Iris pigment epithelial cell (primary cell): Measurements from ENCODE around the gene TRIM24.

ENCODE experiments used
- DNase-seq: peaks from one replicate; pipeline ENCODE4 v3.0.0-alpha.2; 2011; ENCODE audit warnings: low read depth

Gene TRIM24

DNA sequence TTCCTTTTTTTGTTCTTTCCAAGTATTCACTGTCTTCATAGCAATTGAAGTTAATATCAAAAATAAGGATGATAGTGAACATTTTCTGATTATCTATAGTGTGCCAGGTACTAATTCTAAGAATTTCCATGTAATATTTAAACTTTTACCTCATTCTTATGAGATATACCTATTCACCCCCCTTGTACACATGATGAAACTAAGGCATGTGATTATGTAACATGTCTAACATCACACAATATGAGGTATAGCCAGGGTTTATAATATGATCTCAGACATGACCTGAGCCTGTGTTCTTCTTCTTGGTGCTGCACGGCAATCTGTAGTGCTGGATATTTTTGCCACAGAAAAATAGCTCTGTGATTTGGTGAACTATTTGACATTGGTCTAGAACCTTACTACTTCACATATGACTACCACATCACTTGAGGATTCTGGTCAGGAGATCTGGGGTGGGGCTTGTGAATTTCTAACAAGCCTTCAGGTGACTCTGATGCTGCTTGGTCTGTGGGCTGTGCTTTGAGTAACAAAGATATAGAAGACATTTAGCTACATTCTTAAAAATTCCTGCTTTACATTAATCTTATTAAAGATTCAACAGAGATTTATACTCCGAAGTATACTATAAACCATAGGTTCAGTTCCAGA lies 79.1 kb downstream of the TRIM24 start:
- no peak for DNase-seq

DNA sequence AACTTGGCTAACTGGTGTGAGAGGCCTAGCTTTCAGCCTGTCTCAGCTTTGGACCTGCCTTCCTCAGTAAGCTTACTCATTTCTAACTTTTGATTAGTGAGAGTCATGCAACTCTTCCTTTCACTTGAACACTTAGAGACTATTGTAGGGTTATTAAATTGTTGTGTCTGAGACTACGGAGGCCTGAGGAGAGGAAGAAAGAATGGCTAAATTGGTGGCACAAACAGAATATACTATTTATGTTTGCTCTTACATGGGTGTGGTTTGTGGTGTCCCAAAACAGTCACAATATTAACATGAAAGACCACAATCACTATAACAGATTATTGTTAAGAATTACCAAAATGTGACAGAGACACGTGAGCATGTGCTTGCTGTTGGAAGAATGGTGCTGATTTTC lies 82.1 kb downstream of the TRIM24 start:
- DNase-seq: no peak

DNA sequence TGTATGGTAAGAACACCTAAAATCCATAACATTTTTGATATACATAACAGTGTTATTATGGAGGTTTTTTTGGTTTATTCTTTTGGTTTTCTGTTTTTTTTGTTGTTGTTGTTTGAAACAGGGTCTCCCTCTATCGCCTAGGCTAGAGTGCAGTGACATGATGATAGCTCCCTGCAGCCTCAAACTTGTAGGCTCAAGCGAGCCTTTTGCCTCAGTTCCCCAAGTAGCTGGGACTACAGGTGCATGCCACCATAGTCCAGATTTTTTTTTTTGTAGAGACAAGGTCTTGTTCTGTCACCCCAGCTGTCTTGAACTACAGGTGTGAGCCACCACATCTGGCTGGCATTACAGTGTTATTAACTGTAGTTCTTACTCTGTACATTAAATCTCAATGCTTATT lies 83.7 kb downstream of the TRIM24 start:
- no peak for DNase-seq

DNA sequence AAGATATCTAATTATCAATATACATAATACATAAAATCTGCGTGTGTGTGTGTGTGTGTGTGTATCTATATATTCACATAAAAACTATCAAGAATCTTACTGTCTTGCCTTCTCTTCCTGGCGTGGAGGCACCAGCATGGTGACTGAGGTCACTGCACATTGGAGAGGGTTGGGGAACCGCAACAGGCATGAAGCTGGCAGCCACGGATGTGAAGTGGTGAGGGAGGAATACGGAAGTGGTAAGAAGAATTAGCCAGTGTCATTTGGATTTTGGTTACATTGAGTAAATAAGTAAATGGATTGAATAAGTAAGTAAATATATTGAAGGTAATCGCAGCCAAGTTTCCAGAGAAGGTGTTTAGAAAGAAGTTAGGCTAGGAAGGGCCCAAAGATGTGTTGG lies 85.1 kb downstream of the TRIM24 start:
- no peak for DNase-seq

DNA sequence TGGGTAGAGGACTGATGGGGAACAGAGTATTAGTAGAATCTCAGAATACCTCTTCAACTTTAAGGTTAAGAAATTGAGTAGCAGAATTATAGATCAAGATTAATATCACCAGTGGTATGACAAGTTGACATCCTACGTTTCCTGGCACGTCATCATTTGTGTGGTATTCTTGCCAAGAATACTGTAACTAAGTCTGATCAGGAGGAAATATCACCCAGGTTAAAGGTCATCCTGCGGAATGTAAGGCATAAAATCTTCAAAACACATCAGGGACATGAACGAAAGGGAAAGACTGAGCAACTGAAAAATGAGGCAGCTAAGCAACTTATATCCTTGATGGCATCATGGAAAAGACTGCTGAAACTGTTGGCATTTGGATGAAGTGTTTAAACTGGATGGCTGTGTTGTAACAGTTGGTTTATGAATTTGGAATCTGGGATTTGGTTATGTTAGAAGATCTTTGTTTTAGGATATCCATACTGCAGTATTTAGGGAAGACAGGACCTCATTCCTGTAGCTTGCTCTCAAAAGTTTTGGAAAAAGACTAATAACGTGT lies 86.1 kb downstream of the TRIM24 start:
- DNase-seq: peak; percentile 8

DNA sequence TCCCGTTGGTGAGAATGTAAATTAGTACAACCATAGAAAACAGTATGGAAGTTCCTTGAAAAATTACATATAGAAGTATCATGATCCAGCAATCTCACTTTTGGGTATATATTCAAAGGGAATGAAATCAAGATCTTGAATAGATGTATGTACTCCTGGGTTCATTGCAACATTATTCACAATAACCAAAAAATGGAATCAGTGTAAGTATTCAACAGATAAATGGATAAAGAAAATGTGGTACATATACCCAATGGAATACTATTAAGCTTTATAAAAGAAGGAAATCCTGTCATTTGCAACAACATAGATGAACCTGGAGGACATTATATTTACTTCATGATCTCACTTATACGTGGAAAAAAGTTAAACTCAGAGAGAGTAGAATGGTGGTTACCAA lies 86.8 kb downstream of the TRIM24 start:
- no peak for DNase-seq

DNA sequence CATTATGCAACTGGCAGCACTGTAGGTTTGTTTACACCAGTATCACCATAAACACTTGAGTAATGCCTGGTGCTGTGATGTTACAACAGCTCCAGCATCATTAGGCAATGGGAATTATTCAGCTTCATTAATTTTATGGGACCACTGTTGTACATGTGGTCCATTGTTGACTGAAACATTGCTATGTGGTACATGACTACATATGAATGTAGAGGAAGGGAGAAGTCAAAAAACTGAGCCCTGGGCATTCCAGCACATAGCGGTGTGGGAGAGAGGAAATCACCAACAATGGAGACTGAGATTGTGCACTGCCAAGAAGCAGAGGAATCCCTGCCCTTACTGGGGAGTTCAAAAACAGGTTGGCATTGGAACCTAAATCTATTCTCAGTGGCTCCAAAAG lies 89.0 kb downstream of the TRIM24 start:
- DNase-seq: no peak

DNA sequence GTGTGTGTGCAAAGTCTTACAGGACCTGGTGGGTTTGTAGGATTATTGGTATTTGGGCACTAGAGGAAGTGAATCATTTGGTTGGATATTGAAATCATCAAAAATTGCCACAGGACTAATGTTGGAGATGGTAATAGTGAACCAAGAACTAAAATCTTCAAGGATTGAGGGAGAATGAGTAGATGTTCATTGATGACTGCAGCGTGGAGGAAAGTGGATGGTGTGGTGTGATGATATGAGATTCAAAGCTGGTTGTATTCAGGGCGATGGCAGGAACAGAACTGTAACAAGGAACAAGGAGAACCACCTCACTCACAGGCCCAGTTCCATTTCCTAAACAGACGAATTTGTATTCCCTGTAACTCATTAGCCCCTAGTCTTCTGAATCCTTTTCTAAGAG lies 90.3 kb downstream of the TRIM24 start:
- no peak for DNase-seq

DNA sequence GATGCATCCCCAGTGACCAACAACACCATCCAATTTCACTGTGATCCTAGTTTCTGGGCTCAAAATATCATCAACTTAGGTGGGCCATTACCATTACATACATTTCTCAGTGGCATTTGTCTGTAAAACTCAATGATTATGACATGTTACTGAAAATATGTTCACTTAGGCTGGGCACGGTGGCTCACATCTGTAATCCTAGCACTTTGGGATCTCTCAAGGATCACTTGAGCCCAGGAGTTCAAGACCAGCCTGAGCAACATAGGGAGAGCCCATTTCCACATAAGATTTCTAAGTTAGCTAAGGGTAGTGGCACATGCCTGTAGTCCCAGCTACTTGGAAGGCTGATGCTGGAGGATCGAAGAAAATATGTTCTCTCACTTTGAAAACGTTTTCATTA lies 91.0 kb downstream of the TRIM24 start:
- DNase-seq: no peak

DNA sequence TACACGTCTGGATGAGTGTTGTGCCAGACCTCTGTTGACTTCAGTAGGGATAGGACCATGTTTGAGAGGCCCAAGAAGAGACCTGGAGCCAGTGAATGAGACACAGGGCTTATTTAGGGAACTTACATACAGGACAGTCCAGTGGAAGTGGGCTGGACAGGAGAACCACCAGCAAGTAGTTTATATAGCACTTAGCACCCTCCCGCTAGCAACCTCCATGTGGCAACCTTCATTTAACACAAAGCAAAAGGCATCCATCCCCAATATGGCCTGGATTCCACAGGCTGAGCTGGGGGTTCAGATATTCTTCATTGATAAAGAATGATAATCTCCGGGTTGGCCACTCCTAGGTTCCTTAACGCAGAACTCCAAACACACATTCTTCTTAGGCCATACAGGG lies 93.7 kb downstream of the TRIM24 start:
- DNase-seq: no peak

DNA sequence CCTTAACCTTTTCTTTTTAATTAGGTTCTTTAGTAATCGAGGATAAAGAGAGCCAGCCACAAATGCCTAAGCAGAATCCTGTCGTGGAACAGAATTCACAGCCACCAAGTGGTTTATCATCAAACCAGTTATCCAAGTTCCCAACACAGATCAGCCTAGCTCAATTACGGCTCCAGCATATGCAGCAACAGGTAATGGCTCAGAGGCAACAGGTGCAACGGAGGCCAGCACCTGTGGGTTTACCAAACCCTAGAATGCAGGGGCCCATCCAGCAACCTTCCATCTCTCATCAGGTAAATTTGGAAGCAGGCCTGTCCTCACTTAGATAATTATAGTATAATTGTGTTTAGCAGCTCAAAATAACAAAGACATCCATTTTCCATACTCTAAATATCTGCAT lies 94.6 kb downstream of the TRIM24 start:
- DNase-seq: no peak

DNA sequence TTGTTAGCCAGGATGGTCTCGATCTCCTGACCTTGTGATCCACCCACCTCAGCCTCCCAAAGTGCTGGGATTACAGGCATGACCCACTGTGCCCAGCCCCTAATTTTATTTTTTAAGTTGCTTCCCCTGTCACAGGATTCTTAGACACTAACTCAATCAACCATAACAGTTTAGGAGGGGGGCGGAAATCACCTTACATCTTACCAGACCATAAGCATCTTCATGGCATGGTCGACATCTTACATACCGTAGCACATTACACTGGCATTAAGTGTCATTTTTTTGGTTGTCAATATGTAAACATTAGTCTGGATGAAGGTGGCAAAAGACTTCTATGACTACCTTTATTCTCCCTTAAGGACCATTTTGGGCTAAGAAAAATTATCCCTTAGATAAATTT lies 95.6 kb downstream of the TRIM24 start:
- no peak for DNase-seq

DNA sequence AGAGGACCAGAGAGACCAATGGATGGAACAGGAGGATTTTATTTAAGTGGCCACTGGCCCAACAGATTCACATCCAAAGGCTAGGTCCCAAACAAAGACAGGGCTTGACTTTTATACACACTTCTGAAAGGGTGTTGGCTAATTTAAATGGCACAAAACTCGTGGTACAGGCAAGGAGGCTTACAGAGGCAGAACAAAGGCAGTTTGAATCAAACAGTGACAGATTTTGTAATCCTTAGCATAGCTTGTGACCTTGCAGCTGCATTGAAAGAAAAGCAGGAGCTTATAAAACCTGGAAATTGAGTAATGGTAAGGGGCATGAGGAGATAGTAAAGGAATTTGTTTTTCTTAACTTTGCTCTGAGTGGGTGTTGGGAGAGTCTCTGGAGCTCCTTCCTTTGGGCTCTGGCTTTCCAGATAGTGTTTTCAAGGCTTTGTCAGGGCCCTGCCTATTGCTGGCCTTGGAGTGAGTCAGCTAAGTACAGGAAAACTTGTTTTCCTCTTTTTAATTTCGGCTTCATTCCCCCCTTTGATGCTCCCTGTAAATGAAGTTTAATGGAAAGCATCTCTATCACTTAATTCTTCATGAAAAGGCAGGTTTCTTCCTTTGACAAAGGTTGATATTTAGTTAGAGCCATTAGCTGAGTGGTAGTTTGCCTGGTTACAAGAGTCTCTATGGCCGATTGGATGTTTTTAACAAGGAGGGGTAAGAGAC lies 96.9 kb downstream of the TRIM24 start:
- DNase-seq: no peak

DNA sequence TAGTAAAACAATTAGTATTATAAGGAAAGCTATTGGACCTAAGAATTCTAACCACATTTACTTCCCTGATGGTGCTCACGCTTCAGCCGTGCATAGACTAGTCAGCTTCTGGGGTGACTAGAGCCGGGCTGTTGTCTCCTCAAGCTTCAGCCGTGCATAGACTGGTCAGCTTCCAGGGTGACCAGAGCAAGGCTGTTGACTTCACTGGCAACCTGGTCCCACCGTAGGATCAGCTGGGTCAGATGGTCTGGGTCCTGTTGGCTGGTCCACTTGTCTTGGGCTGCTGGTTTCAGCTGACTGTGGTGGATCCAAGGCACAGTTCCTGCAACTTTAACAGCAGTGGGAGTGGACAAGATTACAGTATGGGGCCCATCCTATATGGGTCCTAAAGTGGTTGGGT lies 99.4 kb downstream of the TRIM24 start:
- no peak for DNase-seq

DNA sequence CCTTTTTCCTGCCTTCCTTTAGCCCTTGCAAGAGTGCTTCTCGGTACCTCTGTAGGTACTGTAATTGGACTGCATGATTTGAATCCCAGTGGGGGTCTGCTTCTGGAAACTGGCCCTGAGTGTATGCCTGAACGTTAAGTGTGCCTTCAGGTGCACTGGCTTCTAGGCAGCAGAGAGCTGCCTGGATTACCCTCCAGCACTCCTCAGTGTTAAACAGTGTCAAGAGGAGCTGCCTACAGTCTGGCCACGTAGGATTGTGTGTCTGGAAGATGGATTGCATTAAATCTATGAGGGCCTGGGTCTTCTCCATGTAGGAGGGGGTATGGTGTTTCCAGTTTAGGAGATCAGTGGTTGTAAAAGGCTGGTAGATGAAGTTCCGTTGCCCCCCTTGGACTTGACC lies 103.7 kb downstream of the TRIM24 start:
- no peak for DNase-seq

DNA sequence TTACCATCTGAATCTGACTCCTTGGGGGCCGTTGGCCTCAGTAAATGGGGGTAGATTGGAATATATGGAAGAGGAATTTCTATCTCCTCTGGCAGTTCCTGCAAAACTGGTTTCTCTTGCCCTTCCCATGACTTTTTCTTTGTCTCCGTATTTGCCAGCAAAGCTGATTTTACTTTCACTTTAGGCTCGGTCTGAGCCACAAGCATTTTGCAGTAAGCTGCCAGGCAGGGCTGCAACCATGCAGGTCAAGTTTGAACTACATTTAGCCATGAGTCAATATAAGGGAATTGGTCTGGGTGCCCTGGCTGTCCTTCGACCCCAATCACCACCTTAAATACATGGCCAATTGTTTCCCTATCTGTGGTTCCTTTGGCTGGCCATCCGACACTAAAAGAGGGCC lies 104.3 kb downstream of the TRIM24 start:
- DNase-seq: peak; percentile 72

DNA sequence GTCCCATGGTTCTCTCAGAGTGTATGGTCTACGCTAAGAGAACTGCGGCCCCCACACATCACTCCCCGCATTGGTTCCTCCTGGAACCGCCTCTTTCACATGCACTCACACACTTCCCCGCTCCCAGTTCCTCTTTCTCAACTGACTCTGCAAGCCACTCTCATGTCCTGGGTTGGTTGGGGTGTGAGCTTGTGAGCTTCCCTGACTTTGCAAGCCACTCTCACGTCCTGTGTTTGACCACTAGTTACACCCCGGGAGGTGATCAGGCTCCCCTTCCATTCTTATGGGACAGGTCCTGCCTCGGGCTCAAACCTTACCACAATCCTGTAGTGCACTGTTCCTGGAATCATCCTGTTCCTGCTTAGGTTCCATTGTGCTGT lies 105.0 kb downstream of the TRIM24 start:
- no peak for DNase-seq

DNA sequence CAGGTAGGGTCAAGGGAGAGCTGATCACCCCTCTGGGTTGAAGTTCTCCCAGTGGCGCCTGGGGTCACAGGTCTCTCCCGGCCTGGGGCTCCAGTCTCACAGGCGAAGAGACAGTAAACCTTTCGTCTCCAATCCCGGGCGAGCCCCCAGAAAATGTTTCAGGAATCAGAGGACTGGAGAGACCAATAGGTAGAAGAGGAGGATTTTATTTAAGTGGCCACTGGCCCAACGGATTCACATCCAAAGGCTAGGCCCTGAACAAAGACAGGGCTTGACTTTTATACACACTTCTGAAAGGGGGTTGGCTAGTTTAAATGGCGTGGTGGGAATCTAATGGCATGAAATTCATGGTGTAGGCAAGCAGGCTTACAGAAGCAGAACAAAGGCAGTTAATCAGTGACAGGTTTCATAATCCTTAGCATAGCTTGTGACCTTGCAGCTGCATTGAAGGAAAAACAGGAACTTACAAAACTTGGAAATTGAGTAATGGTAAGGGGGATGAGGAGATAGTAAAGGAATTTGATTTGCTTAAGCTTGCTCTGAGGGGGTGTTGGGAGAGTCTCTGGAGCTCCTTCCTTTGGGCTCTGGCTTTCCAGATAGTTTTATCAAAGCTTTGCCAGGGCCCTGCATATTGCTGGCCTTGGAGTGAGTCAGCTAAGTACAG lies 105.5 kb downstream of the TRIM24 start:
- DNase-seq: peak; percentile 92

DNA sequence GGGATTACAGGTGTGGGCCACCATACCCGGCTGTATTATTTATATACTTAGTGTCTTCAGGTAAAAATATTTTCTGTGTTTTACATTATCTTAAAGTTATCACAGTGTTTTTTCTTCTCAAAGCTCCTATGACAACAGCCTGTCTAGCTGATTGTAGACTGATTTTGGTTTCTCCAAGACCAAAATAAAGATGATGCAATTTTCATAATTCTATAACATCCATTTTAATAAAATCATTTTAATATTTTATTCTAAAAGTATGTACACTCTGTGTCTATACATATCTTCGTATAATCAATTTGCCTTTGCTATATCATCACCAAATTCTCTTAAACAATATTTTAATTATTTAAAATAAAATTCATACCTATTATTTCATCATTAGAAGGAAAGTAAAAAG lies 108.6 kb downstream of the TRIM24 start:
- DNase-seq: no peak

DNA sequence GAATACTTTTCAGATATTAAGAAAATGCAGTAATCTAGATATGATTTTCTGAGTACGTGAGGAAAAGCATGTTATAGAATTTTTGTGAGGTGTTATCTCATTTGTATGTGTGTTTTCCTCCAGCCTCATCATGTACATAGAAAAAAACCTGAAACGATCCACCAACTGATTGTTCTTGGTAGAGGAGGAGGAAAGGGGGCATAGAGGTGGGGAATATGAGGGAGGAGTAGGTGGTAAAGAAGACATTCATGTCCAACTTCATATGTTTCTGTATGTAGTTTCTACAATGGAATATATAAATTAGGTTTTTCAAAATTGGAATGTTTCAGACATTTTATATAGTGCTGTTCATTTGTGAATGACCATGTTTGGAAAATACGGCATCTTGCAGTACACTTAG lies 109.4 kb downstream of the TRIM24 start:
- DNase-seq: no peak

DNA sequence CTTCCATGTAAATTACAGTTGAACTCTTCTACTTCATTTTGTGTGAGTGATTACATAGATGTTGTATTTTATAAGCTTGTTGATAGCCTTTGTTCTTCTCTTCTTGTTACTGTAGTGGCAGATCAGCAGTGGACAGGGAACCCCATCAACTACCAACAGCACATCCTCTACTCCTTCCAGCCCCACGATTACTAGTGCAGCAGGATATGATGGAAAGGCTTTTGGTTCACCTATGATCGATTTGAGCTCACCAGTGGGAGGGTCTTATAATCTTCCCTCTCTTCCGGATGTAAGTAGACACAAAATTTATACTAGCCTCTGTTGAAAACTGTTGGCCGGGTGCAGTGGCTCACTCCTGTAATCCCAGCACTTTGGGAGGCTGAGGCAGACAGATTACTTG lies 110.7 kb downstream of the TRIM24 start:
- no peak for DNase-seq

DNA sequence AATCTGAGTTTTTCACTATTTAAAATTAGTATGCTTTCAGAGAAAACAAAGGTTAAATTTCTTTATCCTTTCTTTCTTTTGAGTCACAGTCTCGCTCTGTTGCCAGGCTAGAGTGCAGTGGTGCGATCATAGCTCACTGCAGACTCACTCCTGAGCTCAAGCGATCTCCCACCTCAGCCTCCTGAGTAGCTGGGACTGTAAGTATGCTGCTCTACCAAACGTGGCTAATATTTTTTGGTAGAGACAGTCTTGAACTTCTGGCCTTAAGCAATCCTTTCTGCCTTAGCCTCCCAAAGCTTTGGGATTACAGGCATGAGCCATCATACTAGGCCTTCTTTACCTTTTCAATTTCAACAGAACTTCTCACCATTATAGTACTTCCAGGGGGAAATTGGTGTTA lies 113.7 kb downstream of the TRIM24 start:
- DNase-seq: no peak

DNA sequence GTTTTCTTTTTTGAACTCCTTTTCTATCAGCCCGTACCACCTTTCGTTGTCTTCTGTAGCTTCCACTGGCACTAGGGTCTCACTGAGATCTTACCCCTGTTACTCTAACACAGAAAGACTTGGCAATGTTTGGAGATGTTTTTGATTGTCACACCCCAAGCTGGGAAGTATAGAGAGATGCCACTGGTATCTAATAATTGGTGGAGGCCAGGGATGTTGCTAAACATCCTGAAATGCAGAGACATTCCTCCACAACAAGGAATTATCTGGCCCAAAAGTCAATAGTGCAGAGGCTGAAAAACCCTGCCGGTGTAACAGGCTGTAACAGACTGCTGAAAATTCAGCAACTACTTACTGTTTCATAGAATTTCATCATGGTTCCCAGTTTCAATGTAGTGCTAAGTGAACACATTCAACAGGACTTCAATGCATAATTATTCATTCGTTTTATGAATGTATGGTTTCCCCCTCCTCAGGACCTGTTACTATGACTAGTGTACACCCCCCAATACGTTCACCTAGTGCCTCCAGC lies 115.9 kb downstream of the TRIM24 start:
- DNase-seq: peak; percentile 22
